K562 (cell line): ENCODE measurements around the gene DLGAP1. TPM values are rescaled to one million over a fixed set of nuclear protein-coding genes. Genes with fewer than 3 reads are reported as not detected.
A peak's percentile ranks its signal among the peaks of the same experiment; 100 is the strongest.

Source experiments
- CEBPZ ChIP-seq: fragments of 150-350 bp; IDR thresholded peaks from 2 replicates; pipeline ENCODE4 v1.6.1; 2014; ENCODE audit warnings: low read depth, mild to moderate bottlenecking, low read length, borderline replicate concordance
- PML ChIP-seq: IDR thresholded peaks from 2 replicates; pipeline ENCODE4 v1.6.1; 2012; ENCODE audit warnings: low read length, inconsistent platforms
- RBBP5 ChIP-seq: fragments of 200-600 bp; sonication (generic); IDR thresholded peaks from 2 replicates; pipeline ENCODE4 v1.6.1; 2012; ENCODE audit warnings: borderline replicate concordance, mild to moderate bottlenecking, low read length, control low read depth, inconsistent platforms; ENCODE audit not compliant: insufficient read depth, poor library complexity, severe bottlenecking
- RHOXF2B ChIP-seq: fragments of 250-450 bp; sonication (Bioruptor Pico); conservative IDR thresholded peaks from 2 replicates; pipeline ENCODE4 v1.5.1; 2021
- THAP12 ChIP-seq: fragments of 250-450 bp; sonication (Bioruptor Pico); IDR thresholded peaks from 2 replicates; pipeline ENCODE4 v1.9.0; 2021; ENCODE audit warnings: mild to moderate bottlenecking, inconsistent platforms
- THRA ChIP-seq: fragments of 450-650 bp; IDR thresholded peaks from 2 replicates; pipeline ENCODE4 v1.6.1; 2017; ENCODE audit warnings: mild to moderate bottlenecking, moderate library complexity
- THRAP3 ChIP-seq: fragments of 450-650 bp; IDR thresholded peaks from 2 replicates; pipeline ENCODE4 v1.6.1; 2016; ENCODE audit warnings: mild to moderate bottlenecking, inconsistent platforms, borderline replicate concordance
- ZBTB1 ChIP-seq: sonication (generic); formaldehyde crosslinking; IDR thresholded peaks from 2 replicates; pipeline ENCODE4 v1.8.1; 2023; ENCODE audit warnings: missing genetic modification reagents, low read depth, mild to moderate bottlenecking, borderline replicate concordance
- ZBTB11 ChIP-seq, 3 experiments: fragments of 200-800 bp in 1 of 3; fragments of 250-450 bp in 1 of 3; fragments of 450-650 bp in 1 of 3; sonication (Bioruptor Pico) in 1 of 3; sonication (Bioruptor generic) in 1 of 3; formaldehyde crosslinking in 1 of 3; IDR thresholded peaks; 2 replicates each; pipeline versions ENCODE4 v1.6.1 to v1.8.0; 2016 to 2022; ENCODE audit warnings: mild to moderate bottlenecking in 2 of 3, missing genetic modification characterization in 2 of 3, missing compliant biosample characterization in 1 of 3, moderate library complexity in 1 of 3
- ZFP91 ChIP-seq: sonication (generic); formaldehyde crosslinking; IDR thresholded peaks from 2 replicates; pipeline ENCODE4 v1.8.0; 2022; ENCODE audit warnings: mild to moderate bottlenecking, missing genetic modification reagents
- ZNF311 ChIP-seq: fragments of 250-450 bp; sonication (Bioruptor Pico); IDR thresholded peaks from 2 replicates; pipeline ENCODE4 v1.4.0; 2020; ENCODE audit warnings: mild to moderate bottlenecking, moderate library complexity
- ZNF830 ChIP-seq: fragments of 250-450 bp; sonication (Bioruptor Pico); IDR thresholded peaks from 2 replicates; pipeline ENCODE4 v1.5.0; 2021; ENCODE audit warnings: mild to moderate bottlenecking
- polyA plus RNA-seq, 8 experiments: library from polyadenylated mRNA; depleted of rRNA in 4 of 8; stranded (reverse) in 5 of 8; unstranded in 3 of 8; fragments of >200 nt; fragmentation: Nextera tagmentation in 2 of 8; fragmentation: Illumina TruSeq in 1 of 8; extraction: Ambion mirVana in 2 of 8; extraction: Trizol in 1 of 8; gene quantifications; 2 replicates each; pipeline versions ENCODE4 v1.2.1 to v1.2.3, GENCODE V29; 2011 to 2014; ENCODE audit warnings: inconsistent platforms in 1 of 8, missing spikeins in 1 of 8
- total RNA-seq, 7 experiments: library from RNA; depleted of rRNA in 6 of 7; stranded (reverse); fragments of >200 nt in 6 of 7; fragmentation: Illumina TruSeq in 2 of 7; extraction: Trizol in 2 of 7; gene quantifications; 2 replicates each; pipeline versions ENCODE4 v1.2.1 to v1.2.3, GENCODE V29; 2011 to 2021; ENCODE audit warnings: low replicate concordance in 1 of 7

The DLGAP1 gene
- total and polyA plus RNA-seq, 9 of the 15 experiments (the other 6 are each of a cell fraction or from before 2014, with no cell fraction given): 0.04 to 0.22 (median 0.08) TPM

GRCh38 chr18:3603421-3604234 is 851.5 kb downstream of the DLGAP1 start (continued):
- TF ChIP-seq THRA: no peak
- peak; percentile 67; the same call in 1 of the 2 replicates for TF ChIP-seq PML
- no peak for TF ChIP-seq ZFP91 (CRISPR knock-in tag)
- no peak for TF ChIP-seq ZBTB11 (CRISPR knock-in tag; IDR thresholded peaks at IDR 0.05)
- TF ChIP-seq ZNF311: 0 out of 2 replicates have a peak, but pooled peaks have one; percentile 49
- TF ChIP-seq CEBPZ: no peak
- no peak for TF ChIP-seq THRAP3
- peak; percentile 96 for TF ChIP-seq RHOXF2B (CRISPR knock-in tag)
- TF ChIP-seq RBBP5: peak; percentile 2
- TF ChIP-seq ZBTB1 (CRISPR knock-in tag): no peak
- peak; percentile 97 for TF ChIP-seq ZNF830 (CRISPR knock-in tag)
- TF ChIP-seq THAP12 (CRISPR knock-in tag): no peak
